ENCODE data around the gene WBP2NL.

WBP2NL gene

GRCh38 chr22:41978732-41979131, 19.9 kb upstream of the WBP2NL start:
- no peak for DNase-seq (ENCODE audit: low spot score)

- no peak for DNase-seq (ENCODE audit: low spot score)
Observed at GRCh38 chr22:41979423-41980250, 19.0 kb upstream of the WBP2NL start.

GRCh38 chr22:41982865-41983264, 15.7 kb upstream of the WBP2NL start:
- DNase-seq (ENCODE audit: low spot score), result no peak

GRCh38 chr22:41983513-41984405, 14.8 kb upstream of the WBP2NL start:
- no peak for DNase-seq (ENCODE audit: low spot score)

- no peak for DNase-seq (ENCODE audit: low spot score)
Observed at GRCh38 chr22:41987276-41987675, 11.3 kb upstream of the WBP2NL start.

GRCh38 chr22:41989246-41989645, 9.3 kb upstream of the WBP2NL start:
- no peak for DNase-seq (ENCODE audit: low spot score)

- DNase-seq (ENCODE audit: low spot score), result no peak
Observed at GRCh38 chr22:41991111-41991510, 7.5 kb upstream of the WBP2NL start.

- no peak for DNase-seq (ENCODE audit: low spot score)
Observed at GRCh38 chr22:41992496-41992895, 6.1 kb upstream of the WBP2NL start.

GRCh38 chr22:41995211-41995610, 3.4 kb upstream of the WBP2NL start:
- no peak for DNase-seq (ENCODE audit: low spot score)

GRCh38 chr22:41996826-41997225, 1.8 kb upstream of the WBP2NL start:
- no peak for DNase-seq (ENCODE audit: low spot score)

GRCh38 chr22:42000466-42000865, 1.9 kb downstream of the WBP2NL start:
- no peak for DNase-seq (ENCODE audit: low spot score)

- no peak for DNase-seq (ENCODE audit: low spot score)
Observed at GRCh38 chr22:42001121-42001520, 2.5 kb downstream of the WBP2NL start.

GRCh38 chr22:42001706-42002105, 3.1 kb downstream of the WBP2NL start:
- DNase-seq (ENCODE audit: low spot score), result no peak

GRCh38 chr22:42007922-42008321, 9.3 kb downstream of the WBP2NL start:
- no peak for DNase-seq (ENCODE audit: low spot score)

- DNase-seq (ENCODE audit: low spot score), result no peak
Observed at GRCh38 chr22:42010778-42011177, 12.2 kb downstream of the WBP2NL start.

GRCh38 chr22:42013385-42013784, 14.8 kb downstream of the WBP2NL start:
- no peak for DNase-seq (ENCODE audit: low spot score)

GRCh38 chr22:42016111-42016510, 17.5 kb downstream of the WBP2NL start:
- DNase-seq (ENCODE audit: low spot score), result no peak

GRCh38 chr22:42018224-42018623, 19.6 kb downstream of the WBP2NL start:
- no peak for DNase-seq (ENCODE audit: low spot score)

GRCh38 chr22:42021571-42021970, 23.0 kb downstream of the WBP2NL start:
- no peak for DNase-seq (ENCODE audit: low spot score)

GRCh38 chr22:42022162-42022847, 23.7 kb downstream of the WBP2NL start:
- DNase-seq (ENCODE audit: low spot score), result no peak

- DNase-seq (ENCODE audit: low spot score), result no peak
Observed at GRCh38 chr22:42025421-42025820, 26.8 kb downstream of the WBP2NL start.

- no peak for DNase-seq (ENCODE audit: low spot score)
Observed at GRCh38 chr22:42026705-42027104, 28.1 kb downstream of the WBP2NL start.

All from hematopoietic multipotent progenitor cell treated with erythropoietin and hydrocortisone succinate and interleukin-3 and kit ligand, for 15 days (in vitro differentiated cells).